Lower leg skin (tissue), 3 donors: ENCODE data around the gene CLEC4D.

Source experiments
- POLR2A ChIP-seq, 2 donors: fragments of 450-650 bp; IDR thresholded peaks; one replicate each; pipeline ENCODE4 v1.6.1; 2016 to 2017; ENCODE audit warnings: antibody characterized with exemption in 2 of 2, mild to moderate bottlenecking in 1 of 2, moderate library complexity in 1 of 2
- TF ChIP-seq, protein P1 (sequence below), 3 donors: fragments of 450-650 bp; IDR thresholded peaks; one replicate each; pipeline ENCODE4 v1.5.1; 2016; ENCODE audit warnings: antibody characterized with exemption in 3 of 3, mild to moderate bottlenecking in 3 of 3, moderate library complexity in 2 of 3

DNA sequence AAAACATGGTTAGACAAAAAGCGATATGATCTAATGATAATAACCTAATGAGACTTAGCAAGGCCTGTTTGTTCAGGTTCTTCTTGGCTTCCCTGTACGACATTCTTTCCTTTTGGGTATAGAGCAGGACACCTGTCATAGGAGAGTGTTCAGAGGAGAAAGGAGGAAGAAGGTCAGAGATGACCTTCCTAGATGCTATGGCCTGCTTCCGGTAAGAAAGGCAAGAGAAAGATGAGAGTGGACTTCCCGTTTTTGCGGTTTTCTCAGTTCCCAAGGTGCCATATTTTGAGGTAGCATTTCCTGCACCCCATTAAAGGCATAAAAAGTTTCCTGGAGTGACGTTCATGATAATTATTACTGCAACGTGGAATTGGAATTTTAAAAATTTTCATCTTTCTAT is 18.7 kb downstream of the CLEC4D start:
- TF ChIP-seq POLR2A (IDR thresholded peaks at IDR 0.05), result no peak
- TF ChIP-seq, protein P1, sequence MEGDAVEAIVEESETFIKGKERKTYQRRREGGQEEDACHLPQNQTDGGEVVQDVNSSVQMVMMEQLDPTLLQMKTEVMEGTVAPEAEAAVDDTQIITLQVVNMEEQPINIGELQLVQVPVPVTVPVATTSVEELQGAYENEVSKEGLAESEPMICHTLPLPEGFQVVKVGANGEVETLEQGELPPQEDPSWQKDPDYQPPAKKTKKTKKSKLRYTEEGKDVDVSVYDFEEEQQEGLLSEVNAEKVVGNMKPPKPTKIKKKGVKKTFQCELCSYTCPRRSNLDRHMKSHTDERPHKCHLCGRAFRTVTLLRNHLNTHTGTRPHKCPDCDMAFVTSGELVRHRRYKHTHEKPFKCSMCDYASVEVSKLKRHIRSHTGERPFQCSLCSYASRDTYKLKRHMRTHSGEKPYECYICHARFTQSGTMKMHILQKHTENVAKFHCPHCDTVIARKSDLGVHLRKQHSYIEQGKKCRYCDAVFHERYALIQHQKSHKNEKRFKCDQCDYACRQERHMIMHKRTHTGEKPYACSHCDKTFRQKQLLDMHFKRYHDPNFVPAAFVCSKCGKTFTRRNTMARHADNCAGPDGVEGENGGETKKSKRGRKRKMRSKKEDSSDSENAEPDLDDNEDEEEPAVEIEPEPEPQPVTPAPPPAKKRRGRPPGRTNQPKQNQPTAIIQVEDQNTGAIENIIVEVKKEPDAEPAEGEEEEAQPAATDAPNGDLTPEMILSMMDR (IDR thresholded peaks at IDR 0.05), result no peak
